ENCODE results near the gene PLEKHA6.

DNA sequence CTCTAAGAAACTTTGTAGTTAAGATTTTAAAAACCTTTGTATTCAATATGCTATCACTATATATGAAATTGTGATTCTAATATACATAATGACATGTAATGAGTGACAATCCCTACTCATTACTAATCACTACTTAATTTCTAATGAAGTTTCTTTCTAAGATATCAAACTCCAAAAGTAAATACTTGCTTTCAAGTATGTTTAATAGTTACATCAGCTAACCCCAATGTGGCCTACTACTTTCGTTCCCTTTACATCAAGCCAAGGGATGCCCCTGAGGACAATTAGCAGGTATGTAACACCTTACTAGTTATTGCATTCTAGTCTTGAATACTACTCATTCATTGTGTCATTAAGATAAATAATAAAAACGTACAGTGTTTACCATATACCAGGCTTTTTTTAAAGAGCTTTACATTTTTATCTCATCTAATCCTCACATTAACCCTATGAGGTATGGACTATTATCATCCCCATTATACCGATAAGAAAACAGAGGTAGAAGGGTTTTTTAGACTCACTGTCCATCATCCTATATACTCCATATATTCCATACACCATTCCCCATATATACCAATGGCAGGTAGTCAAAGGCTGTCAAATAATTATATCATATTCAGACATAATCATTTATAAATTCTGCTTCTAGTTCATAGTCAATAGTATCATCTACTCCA, 47.7 kb upstream of the PLEKHA6 start:
- TF ChIP-seq POLR2A (IDR thresholded peaks at IDR 0.05; ENCODE audit: low read depth, low read length), result no peak
- TF ChIP-seq POLR2AphosphoS5 (IDR thresholded peaks at IDR 0.05; ENCODE audit: low read depth, low read length), result no peak
- no peak for TF ChIP-seq TAF1 (IDR thresholded peaks at IDR 0.05; ENCODE audit: low read depth, low read length)
- no peak for TF ChIP-seq SPI1 (IDR thresholded peaks at IDR 0.05; ENCODE audit: low read depth, low read length)
- no peak for TF ChIP-seq PAX5 (IDR thresholded peaks at IDR 0.05; ENCODE audit: insufficient read depth, low read length, severe bottlenecking)
- no peak for TF ChIP-seq POU2F2 (IDR thresholded peaks at IDR 0.05; ENCODE audit: low read depth, low read length)

Data from GM12891 (cell line).